GM08714 (cell line): ENCODE measurements around the gene FNDC3A.

ENCODE experiments used
- H3K4me3 ChIP-seq: fragments of 200-500 bp; sonication (Bioruptor generic); 2 replicates; pipeline ENCODE4 v1.5.1; 2014; ENCODE audit warnings: mild to moderate bottlenecking, low read length, inconsistent platforms
- ZNF274 ChIP-seq: IDR thresholded peaks from 2 replicates; pipeline ENCODE4 v1.6.1; 2012; ENCODE audit warnings: mild to moderate bottlenecking, low read depth, low read length

The FNDC3A gene

GRCh38 chr13:49165798-49166752 is 190.4 kb downstream of the FNDC3A start:
- no peak for TF ChIP-seq ZNF274
- no peak overlapping the region for H3K4me3 ChIP-seq

GRCh38 chr13:49171359-49171758 is 195.6 kb downstream of the FNDC3A start:
- no peak overlapping the region for H3K4me3 ChIP-seq
- no peak for TF ChIP-seq ZNF274

- no peak overlapping the region for H3K4me3 ChIP-seq
- TF ChIP-seq ZNF274: no peak
Observed at GRCh38 chr13:49183672-49184325, 208.1 kb downstream of the FNDC3A start.

- no peak overlapping the region for H3K4me3 ChIP-seq
- TF ChIP-seq ZNF274: no peak
Observed at GRCh38 chr13:49184621-49185020, 208.9 kb downstream of the FNDC3A start.

GRCh38 chr13:49185264-49185663 is 209.6 kb downstream of the FNDC3A start:
- TF ChIP-seq ZNF274: no peak
- H3K4me3 ChIP-seq: no peak overlapping the region

GRCh38 chr13:49190901-49191300 is 215.2 kb downstream of the FNDC3A start:
- no peak overlapping the region for H3K4me3 ChIP-seq
- no peak for TF ChIP-seq ZNF274

- no peak for TF ChIP-seq ZNF274
- H3K4me3 ChIP-seq: no peak overlapping the region
Observed at GRCh38 chr13:49206641-49207040, 230.9 kb downstream of the FNDC3A start.

- no peak overlapping the region for H3K4me3 ChIP-seq
- TF ChIP-seq ZNF274: no peak
Observed at GRCh38 chr13:49208619-49209018, 232.9 kb downstream of the FNDC3A start.

- TF ChIP-seq ZNF274: no peak
- no peak overlapping the region for H3K4me3 ChIP-seq
Observed at GRCh38 chr13:49210114-49210513, 234.4 kb downstream of the FNDC3A start.

GRCh38 chr13:49210669-49211068 is 235.0 kb downstream of the FNDC3A start:
- no peak for TF ChIP-seq ZNF274
- H3K4me3 ChIP-seq: no peak overlapping the region

- no peak for TF ChIP-seq ZNF274
Observed at GRCh38 chr13:49213539-49213938, 237.8 kb downstream of the FNDC3A start.

GRCh38 chr13:49213997-49214916 is 238.5 kb downstream of the FNDC3A start:
- H3K4me3 ChIP-seq: no peak overlapping the region
- no peak for TF ChIP-seq ZNF274

More at GRCh38 chr13:49213539-49213938, 237.8 kb downstream of the FNDC3A start:
- H3K4me3 ChIP-seq: no peak overlapping the region

- TF ChIP-seq ZNF274: no peak
- no peak overlapping the region for H3K4me3 ChIP-seq
Observed at GRCh38 chr13:49214917-49215376, 239.2 kb downstream of the FNDC3A start.

- TF ChIP-seq ZNF274: no peak
Observed at GRCh38 chr13:49216334-49216733, 240.6 kb downstream of the FNDC3A start.

More at GRCh38 chr13:49216334-49216733, 240.6 kb downstream of the FNDC3A start:
- H3K4me3 ChIP-seq: no peak overlapping the region
